ENCODE measurements around the gene CDC5L. TPM values are rescaled to one million over a fixed set of nuclear protein-coding genes. Genes with fewer than 3 reads are reported as not detected.
"Not testable (repeated sequence)": the region's sequence is repeated elsewhere in the genome, so short reads cannot be mapped to it uniquely, and the experiment has no call there.

The CDC5L gene
- total RNA-seq, 1 donor from 2014 or later: 16.5 TPM

DNA sequence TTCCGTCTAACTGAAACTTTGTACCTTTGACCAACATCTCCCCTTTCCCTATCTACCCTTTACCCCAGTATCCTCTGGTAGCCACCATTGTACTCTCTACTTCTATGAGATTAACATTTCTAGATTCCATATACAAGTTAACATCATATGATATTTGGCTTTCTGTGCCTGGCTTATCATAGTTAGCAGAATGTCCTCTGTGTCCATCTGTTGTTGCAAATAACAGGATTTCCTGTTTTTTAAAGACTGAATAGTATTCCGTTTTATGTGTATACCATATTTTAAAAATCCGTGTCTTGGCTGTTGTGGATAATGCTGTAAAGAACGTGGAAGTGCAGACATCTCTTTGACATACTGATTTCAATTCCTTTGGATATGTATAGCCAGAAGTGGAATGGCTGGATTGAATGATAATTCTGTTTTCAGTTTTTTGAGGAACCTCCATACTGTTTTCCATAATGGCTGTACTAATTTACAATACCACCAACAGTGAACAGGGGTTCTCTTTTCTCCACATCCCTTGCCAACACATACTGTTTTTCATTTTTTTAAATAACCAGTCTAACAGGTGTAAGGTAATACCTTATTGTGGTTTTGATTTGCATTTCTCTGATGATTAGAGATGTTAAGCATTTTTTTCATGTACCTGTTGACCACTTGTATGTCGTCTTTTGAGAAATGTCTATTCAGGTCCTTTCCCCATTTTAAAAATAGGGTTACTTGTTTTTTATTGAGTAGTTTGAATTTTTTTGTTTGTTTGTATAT lies 53.8 kb downstream of the CDC5L start:
- intact Hi-C loops (cut with DNase I): no loop called here
- ATAC-seq (ENCODE audit: poor library complexity): no peak
- DNase-seq: no peak

DNA sequence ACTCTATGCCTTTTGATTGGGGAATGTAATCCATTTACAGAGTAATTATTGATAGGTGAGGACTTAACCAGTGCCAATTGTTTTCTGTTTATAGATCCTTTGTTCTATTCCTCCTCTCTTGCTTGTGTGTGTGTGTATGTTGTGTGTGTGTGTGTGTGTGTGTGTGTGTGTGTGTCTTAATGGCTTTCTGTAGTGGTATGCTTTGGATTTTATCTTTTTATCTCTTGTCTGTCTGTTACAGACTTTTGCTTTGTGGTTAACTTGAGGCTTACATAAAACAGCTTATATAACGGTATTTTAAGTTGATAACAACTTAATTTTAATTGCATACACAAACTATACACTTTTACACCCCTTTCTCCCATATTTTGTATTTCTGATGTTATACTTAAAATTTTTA lies 54.7 kb downstream of the CDC5L start:
- ATAC-seq (ENCODE audit: poor library complexity) (no peak), DNase-seq (no peak)
- intact Hi-C loops (cut with DNase I): no loop called here

DNA sequence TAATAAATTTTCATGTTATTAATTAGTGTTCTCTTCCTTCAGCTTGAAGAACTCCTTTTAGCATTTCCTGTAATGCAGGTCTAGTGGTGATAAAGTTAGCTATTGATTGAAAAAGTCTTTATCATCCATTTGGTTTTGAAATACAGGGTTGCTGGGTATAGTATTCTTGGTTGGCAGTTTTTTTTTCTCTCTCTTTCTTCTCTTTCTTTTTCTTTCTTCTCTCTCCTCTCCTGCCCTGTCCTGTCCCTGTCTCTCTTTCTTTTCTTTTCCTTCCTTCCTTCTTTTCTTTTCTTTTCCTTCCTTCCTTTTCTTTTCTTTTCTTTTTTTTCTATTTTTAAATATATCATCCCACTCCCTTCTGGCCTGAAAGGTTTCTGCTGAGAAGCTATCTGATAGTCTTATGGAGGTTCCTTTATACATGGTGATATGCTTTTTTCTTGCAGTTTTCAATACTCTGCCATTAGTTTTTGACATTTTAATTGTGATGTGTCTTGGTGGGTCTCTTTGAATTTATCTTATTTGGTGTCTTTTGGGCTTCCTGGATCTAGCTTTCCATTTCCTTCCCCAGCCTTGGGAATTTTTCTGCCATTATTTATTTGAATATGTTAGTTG lies 55.4 kb downstream of the CDC5L start:
- no peak for ATAC-seq (ENCODE audit: poor library complexity)
- no peak for DNase-seq
- intact Hi-C loops (cut with DNase I): no loop called here

DNA sequence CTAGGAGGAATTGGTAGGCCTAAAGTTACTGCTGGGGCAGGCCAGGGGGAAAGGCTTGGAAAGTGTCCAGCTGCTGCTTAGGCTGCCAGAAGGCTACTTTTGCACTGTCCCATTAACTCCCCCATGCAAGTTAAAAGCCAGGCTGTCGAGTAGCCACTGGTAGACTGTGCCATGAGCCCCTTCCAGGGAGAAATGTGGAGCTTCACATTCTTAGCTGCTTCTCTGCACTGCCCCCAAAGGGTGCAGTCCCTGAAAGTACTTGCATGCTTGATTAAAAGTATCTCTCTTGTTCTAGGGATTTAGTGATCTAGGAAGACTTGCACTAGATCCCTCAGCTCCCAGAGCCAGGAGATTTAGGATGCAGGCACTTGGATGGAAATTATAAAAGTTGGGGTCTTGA lies 57.3 kb downstream of the CDC5L start:
- no peak for ATAC-seq (ENCODE audit: poor library complexity)
- intact Hi-C loops (cut with DNase I): no loop called here
- no peak for DNase-seq

DNA sequence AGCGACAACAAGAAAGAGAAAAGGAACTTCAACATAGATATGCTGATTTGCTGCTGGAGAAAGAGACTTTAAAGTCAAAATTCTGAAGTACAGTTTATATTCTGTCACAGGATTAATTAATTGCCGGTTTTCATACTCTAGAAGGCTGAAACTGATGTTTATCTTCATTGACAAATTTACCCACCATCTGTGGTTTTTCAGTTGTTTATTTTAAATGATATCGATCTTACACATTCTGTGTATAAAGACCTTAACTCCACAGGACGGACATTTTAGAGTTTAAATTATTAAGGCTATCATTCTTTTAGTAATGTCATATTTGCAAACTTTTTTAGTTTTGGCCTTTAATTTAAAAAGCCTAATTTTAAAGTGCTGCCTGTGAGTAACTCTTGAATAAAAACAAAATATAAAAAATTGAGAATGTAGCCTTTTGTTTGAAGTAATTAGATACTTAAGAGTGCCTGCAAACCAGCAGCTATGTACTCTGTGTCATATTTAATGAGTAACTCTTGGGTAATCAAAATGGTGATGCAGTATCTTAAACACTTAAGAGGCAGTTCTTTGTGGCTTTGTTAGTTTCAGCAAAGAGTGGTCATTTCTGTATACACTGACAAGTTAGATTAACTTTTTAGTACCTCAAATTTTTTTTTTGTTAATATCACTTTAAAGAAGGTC lies 59.3 kb downstream of the CDC5L start:
- intact Hi-C loops (cut with DNase I): no loop called here
- DNase-seq (no peak), ATAC-seq (ENCODE audit: poor library complexity) (no peak)

DNA sequence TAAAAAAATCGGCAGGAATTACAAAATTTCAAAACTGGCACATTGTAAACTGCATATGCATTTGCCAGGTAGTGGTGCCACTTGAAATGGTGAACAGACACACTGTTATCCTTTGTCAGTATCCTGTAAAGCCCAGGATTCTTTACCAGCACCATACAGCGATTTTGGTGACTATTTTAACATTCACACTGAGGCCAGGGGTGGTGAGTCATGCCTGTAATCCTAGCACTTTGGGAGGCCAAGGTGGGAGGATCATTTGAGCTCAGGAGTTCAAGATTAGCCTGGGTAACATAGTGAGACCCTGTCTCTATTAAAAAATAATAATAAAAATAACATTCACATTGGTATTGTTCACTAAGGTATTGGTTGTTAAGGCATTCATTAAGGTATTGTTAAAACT lies 61.7 kb downstream of the CDC5L start:
- ATAC-seq (ENCODE audit: poor library complexity); DNase-seq; intact Hi-C loops (cut with DNase I): not testable (repeated sequence)

DNA sequence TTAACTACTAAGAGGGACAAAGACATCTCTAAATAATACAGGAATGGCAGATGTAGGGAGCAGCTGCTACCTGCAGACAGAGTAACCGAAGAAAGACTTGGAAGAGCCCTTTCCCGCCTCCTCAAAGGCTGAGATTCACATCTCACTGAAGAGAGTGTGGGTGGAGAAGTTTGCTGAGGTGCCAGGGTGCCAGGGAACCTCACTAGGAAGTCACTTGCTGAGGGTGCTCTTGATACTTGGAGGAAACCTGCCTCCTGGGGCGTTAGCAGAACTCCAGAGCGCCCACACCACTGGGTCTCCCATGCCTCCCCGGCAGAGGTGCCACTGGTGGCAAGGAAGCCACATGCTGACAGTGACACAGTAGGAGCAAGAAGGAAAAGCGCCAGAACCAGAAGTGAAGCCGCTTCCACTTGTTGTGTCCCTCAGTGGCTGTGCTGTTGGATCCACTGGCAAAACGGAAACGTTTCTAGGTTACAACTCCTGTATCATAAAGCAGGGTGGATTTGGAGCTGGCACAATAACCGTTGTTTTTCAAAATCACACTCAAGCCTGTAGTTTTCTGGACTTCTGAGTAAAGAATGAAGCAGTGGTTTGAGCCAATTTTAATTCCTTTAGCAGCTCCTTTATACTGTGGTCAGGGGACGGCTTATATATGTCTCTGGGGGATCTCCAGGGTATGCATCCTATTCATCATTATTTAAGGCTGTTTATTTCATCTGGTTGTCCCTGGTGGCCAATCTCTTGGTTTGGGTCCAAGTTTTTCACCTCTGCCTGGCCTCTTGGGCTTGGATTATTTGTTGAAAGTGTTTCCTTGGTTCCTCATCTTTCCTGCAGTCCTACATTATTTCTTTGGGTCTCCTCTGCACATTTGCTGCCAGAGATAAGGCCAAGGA lies 64.5 kb downstream of the CDC5L start:
- DNase-seq: no peak
- ATAC-seq (ENCODE audit: poor library complexity): no peak
- intact Hi-C loops (cut with DNase I): no loop called here

DNA sequence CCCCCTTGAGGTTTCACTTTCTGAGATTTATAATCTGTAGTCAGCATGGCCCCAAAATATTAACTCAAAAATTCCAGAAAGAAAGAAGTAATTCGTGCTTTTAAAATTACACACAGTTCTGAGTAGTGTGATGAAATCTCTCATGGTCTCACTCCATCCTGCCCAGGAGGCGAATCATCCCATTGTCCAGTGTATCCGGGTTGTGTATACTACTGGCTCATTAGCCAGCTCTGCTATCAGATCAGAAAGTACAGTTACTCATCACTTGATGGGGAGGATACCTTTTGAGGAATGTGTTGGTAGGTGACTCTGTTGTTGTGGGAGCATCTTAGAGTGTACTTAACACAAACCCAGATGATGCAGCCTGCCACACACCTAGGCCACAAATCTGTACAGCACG lies 65.2 kb downstream of the CDC5L start:
- DNase-seq: no peak
- intact Hi-C loops (cut with DNase I): no loop called here
- ATAC-seq (ENCODE audit: poor library complexity): no peak

DNA sequence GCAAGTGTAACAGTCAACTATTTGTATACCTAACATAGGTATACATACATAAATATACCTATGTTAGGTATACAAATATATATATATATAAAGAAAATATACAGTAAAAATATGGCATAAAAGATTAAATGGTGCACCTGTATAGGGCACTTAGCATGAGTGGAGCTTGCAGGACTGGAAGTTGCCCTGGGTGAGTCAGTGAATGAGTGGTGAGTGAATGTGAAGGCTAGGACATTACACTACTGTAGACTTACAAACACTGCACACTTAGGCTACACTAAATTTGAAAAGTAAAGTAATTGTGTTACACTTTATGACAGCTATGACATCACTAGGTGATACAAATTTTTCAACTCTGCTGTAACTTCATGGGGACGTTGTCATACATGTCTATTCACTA lies 65.6 kb downstream of the CDC5L start:
- intact Hi-C loops (cut with DNase I): no loop called here
- ATAC-seq (ENCODE audit: poor library complexity) (no peak), DNase-seq (no peak)

DNA sequence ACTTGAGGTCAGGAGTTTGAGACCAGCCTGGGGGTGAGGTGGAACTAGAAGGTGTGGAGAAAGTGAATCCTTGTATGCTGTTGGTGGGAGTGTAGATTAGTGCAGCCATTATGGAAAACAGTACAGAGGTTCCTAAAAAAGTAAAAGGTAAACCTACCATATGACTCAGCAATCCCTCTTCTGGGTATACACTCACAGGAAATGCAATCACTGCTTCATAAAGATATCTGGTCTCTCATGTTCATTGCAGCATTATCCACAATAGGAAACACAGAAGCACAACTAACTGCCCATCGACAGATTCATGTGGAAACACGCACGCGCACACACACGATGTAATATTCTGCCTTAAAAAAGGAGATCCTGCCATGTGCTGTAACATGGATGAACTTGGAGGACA lies 66.7 kb downstream of the CDC5L start:
- ATAC-seq (ENCODE audit: poor library complexity) (no peak), DNase-seq (no peak)
- intact Hi-C loops (cut with DNase I): no loop called here

DNA sequence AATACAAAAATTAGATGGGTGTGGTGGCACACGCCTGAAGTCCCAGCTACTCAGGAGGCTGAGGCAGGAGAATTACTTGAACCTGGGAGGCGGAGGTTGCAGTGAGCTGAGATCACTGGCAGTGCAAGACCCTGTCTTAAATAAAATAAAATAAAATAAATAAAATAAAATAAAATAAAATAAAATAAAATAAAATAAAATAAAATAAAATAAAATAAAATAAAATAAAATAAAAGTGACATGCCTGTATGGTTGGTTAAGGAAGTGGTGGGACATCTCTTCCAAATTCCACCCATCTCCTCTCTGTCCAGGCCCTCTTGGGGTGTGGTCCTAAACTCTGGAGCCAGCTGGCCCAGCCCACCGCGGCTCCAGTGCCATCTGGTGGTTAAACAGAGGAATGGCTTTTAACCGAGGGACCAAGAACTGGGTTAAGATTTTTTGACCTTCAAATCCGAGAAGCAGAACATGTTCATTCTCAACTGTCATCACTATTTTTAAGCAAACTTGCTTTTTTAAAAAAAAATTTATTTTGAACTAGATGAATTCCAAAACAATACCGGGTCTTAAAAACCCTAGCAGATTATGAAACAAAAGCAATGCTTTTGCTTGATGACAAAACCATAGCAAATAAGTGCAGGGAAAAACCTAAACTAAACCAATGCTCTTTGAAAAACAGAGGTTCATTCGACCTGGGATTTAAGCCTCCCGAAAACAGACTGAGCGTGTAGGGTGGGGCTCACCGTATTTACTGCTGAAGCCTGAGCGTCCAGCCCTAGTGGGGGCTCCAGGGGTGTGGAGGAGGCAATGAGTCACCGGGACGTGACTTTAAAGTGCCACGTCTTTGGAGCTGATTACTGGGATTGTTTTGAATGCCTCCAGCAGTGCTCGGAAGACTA lies 68.8 kb downstream of the CDC5L start:
- ATAC-seq (ENCODE audit: poor library complexity) (peak; percentile 86), DNase-seq (peak; percentile 69)
- intact Hi-C loops (cut with DNase I): no loop called here

DNA sequence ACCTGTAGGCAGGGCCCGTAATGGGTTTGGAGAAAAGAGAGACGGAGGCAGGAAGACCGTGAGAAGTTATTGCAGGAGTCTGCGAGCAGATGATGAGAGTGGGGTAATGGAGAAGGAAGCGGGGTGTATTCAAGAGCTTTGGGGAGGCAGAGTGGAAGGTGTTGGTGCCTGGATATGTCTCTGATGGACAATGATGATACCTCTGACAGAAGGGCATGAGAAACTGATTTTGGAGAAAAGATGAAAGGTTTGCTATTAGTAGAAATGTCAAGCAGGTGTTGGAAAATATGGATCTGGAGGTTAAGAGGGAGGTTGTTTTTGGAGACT lies 69.4 kb downstream of the CDC5L start:
- DNase-seq (no peak), ATAC-seq (ENCODE audit: poor library complexity) (no peak)
- intact Hi-C loops (cut with DNase I): no loop called here

DNA sequence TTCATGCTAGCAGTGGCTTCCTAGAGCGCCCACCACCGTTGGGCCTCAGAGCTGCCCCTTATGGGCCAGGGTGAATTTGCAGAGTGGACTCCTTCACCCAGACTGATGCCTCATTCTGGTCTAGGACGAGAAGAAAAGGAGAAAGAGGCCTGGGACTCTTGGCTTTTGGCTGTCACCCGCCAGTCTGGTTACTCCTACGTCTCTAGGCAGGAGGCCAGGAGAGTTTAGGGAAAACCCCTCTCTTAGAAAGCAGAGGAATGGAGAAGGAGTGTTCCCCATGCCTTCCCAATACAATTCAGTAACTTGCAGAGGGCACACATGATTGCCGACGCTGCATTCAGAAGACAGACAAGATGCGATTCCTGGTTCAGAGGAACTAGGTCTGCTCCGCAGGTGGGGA lies 70.1 kb downstream of the CDC5L start:
- intact Hi-C loops (cut with DNase I): no loop called here
- ATAC-seq (ENCODE audit: poor library complexity) (no peak), DNase-seq (no peak)

DNA sequence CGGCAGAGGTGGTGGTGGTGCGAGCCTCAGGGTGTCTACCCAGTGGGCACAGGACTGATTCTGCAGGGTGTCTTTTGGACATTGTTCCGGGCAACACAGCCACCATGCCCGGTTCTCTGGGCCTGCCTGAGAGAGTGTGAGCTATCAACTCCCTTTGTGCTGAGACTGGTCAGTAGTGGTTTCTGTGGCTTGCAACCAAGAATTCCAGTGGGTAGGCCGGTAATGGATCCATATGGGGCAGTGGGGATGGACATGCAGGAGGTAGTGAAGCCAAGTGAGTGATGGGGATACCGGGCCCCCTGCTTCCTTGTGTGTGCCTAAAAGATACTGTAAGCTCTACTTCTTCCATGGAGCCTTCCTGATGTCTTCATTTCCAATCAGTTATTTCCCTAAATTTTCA lies 71.0 kb downstream of the CDC5L start:
- intact Hi-C loops (cut with DNase I): no loop called here
- ATAC-seq (ENCODE audit: poor library complexity): no peak
- DNase-seq: no peak

DNA sequence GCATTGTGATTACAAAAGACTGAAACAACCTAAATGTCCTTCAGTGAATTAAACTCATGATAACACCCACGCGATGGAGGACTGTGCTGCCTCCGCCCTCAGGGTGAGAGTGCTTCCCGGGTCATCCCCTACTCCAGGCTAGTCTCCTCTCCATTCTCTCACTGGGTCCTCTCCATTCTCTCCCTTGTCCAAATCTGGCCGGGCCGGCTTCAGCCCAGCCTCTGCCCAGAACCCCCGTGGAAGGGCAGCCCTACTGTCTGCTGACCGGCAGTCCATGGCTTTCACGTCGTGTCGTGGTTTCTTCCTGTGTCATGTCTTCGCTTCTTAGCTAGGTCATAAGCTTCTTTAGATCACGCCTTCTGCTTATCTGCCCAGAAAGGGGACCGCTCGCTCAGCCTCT lies 74.8 kb downstream of the CDC5L start:
- intact Hi-C loops (cut with DNase I): no loop called here
- DNase-seq: no peak
- no peak for ATAC-seq (ENCODE audit: poor library complexity)

DNA sequence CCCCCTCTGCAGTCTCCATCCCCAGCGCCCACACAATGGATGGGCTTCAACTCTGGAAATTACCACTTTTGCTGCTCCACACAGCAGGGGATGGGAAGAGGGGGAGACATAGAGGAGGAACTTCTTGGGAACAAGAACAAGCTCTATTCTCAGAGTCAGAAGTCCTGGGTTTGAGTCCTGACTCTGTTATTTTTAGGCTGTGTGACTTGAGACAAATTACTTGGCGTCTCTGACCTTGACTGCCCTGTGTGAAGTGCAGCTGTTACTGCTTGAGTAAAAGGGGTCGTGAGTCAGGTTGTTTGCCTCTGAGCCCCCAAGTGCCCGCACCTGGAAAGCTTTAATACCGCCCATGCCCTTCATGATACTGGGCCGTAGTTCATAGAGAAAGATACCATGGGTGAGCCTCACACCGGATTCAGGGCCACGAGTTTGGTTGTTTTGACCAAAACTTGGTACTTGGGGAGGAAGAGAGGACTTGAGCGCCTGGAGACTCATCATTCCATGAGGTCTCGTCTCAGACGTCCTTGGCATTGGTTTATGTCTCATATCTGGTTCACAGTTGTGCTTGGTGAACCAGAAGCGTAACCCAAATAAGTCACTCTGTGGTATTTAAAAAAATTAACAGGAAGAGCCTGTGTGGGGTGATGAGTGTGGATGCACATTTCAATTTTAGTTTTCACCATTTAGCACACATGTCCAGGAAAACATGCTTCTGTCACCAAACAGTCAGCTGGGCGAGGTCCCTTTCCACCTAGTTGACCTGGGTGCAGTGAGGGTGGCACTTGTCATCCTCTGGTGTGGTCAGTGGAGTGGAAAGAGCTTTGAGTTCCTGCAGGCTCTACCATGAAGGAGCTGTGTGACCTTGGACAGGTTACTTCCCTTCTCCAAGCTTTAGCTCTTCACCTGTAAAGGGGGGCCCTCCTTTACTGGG lies 75.6 kb downstream of the CDC5L start:
- DNase-seq (no peak), ATAC-seq (ENCODE audit: poor library complexity) (no peak)
- intact Hi-C loops (cut with DNase I): no loop called here

DNA sequence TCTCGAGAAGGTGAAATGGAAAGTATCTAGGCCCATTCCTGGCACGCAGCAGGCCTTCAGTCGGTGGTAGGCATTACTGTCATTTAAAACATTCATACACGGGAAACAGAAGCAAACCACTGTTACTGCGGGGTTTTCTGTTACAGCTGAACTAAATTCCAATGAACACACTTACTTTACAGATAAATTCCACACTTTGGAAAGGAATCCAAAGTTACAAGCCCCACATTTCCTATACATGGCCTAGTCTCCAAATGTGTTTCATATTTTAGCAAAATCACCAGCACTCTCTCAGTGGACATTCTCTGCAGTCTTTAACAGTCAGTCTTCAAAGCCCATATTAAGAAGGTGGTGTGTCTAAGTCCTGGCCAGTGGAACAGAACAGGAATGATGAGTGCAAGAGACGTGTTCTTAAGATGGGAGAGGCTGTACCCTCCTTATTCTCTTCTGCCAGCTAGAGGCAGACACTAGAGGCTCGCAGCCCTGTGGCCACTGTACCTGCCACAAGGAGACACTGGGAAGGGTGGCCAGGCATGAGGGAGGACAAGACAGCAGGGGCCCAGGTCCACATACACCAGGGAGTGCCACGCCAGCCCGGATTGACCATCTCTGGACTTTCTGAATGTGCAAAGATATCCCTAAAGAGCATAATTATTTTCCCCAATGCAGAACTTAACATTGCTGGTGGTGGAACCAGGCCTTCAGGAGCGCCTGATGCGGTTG lies 76.4 kb downstream of the CDC5L start:
- no peak for ATAC-seq (ENCODE audit: poor library complexity)
- intact Hi-C loops (cut with DNase I): no loop called here
- no peak for DNase-seq

Measured in Right ventricle myocardium superior (tissue), 1 donor.